AG04449 (cell line): Measurements from ENCODE around the gene SORBS1.

Experiments
- CTCF ChIA-PET: fragments of 350-600 bp; formaldehyde crosslinking; extraction: SDS; loops from one replicate; lab custom pipeline; 2021; ENCODE audit warnings: antibody characterized with exemption; lab: Yijun Ruan, JAX
- POLR2A ChIA-PET: fragments of 400-600, 350-600 bp; formaldehyde crosslinking; extraction: SDS; loops from one replicate; lab custom pipeline; 2020; ENCODE audit warnings: antibody characterized with exemption, inconsistent platforms; lab: Yijun Ruan, JAX
- DNase-seq: peaks from one replicate; pipeline ENCODE4 v3.0.0-alpha.2; 2010; ENCODE audit warnings: low read depth, low spot score
- H3K4me3 ChIP-seq: 2 replicates; pipeline ENCODE4 v1.5.1; 2011; ENCODE audit warnings: low read depth, mild to moderate bottlenecking, control low read depth, low read length
- TF ChIP-seq, protein P1 (sequence below): IDR thresholded peaks from one replicate; pipeline ENCODE4 v1.5.1; 2011; ENCODE audit warnings: mild to moderate bottlenecking, moderate library complexity, low read length, control low read depth, inconsistent platforms; ENCODE audit not compliant: insufficient read depth; ENCODE audit errors: missing control alignments

The SORBS1 gene

DNA sequence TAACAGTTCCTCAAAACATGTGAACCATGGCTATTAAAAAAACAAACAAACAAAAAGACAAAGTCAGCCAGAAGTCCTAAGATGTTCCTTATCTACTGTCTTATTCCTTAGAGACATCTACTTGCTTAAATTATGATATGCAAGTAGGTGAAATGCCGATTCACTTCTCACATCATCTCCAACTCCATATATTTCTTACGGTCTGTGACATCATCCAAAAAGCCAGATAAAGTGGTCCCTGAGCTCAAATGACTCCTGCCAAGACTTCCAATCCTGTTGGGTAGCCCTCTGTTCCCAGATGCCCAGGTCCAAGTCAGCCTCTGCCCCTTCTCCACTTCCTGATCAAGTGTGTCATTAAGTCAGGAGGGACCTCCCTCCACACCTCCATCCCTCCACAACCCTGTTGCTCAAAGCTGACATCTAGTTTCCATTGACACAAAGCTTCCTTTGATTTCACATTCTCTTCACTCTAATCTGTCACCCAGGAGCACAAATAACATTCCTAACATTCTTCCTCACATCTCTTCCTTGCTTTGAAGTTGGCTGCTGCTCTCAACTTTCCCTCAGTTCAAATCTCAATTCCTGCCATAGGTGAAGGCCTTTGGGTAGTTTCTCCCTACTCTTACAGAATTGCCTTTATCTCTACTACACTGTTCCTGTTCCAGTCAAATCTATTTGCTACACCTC lies 214.3 kb downstream of the SORBS1 start:
- ChIA-PET CTCF (interaction anchor here (0.9 to 11.7 kb wide), 3 partner anchors 15 to 163 kb away, joined by 3 to 118 read pairs (median 19); no protein-coding TSS in a partner anchor), POLR2A (no interaction called here)
- no peak for DNase-seq
- TF ChIP-seq, protein P1, sequence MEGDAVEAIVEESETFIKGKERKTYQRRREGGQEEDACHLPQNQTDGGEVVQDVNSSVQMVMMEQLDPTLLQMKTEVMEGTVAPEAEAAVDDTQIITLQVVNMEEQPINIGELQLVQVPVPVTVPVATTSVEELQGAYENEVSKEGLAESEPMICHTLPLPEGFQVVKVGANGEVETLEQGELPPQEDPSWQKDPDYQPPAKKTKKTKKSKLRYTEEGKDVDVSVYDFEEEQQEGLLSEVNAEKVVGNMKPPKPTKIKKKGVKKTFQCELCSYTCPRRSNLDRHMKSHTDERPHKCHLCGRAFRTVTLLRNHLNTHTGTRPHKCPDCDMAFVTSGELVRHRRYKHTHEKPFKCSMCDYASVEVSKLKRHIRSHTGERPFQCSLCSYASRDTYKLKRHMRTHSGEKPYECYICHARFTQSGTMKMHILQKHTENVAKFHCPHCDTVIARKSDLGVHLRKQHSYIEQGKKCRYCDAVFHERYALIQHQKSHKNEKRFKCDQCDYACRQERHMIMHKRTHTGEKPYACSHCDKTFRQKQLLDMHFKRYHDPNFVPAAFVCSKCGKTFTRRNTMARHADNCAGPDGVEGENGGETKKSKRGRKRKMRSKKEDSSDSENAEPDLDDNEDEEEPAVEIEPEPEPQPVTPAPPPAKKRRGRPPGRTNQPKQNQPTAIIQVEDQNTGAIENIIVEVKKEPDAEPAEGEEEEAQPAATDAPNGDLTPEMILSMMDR = no peak
- H3K4me3 ChIP-seq = no peak overlapping the region

DNA sequence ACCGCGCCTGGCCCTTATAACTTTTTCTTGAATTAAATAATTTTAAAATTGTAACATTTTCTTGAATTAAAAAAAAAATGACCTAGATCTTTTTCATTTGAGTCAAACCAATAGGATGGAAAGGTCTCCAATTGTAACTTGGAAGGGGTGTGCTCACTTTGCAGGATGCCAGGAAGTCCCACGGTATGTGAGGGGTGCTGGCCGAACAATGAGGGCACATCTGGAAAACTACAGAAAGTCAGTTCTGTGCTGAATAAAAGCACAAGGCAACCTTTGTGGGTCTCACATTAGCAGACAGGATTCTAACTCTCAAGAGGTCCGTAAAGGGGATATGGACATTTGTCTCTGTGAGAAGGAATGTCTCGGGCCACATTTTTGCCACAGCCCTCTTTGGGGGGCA lies 217.6 kb downstream of the SORBS1 start:
- DNase-seq = no peak
- ChIA-PET CTCF (interaction anchor here (4.3 kb wide), 1 partner anchor 97 kb away, joined by 19 read pairs; no protein-coding TSS in a partner anchor), POLR2A (no interaction called here)
- H3K4me3 ChIP-seq = no peak overlapping the region
- TF ChIP-seq, protein P1 = no peak

DNA sequence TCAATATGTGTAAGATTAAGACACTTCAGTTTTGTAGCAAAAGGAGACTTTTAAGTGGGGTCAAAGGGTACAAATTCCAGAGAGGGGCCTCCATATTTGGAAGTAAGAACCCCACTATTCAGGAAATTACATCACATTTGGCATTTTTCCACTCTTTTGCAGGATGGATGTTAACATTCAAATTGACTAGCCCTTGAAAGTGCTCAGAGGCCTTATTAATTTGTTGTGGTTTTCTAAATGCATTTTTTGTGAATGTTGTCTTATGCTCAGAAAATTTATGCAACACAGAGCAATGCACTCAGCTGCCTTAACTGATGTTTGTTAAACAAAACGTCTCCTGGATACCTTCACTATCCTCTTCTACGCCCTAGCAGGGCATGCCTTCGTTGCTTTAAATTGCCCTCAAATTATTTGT lies 219.4 kb downstream of the SORBS1 start:
- H3K4me3 ChIP-seq = no peak overlapping the region
- peak; percentile 24 for DNase-seq
- CTCF ChIA-PET = interaction anchor here (1.3 to 2.7 kb wide), 7 partner anchors 9 to 158 kb away, joined by 3 to 17 read pairs (median 4); no protein-coding TSS in a partner anchor
- POLR2A ChIA-PET = no interaction called here
- TF ChIP-seq, protein P1 = no peak

DNA sequence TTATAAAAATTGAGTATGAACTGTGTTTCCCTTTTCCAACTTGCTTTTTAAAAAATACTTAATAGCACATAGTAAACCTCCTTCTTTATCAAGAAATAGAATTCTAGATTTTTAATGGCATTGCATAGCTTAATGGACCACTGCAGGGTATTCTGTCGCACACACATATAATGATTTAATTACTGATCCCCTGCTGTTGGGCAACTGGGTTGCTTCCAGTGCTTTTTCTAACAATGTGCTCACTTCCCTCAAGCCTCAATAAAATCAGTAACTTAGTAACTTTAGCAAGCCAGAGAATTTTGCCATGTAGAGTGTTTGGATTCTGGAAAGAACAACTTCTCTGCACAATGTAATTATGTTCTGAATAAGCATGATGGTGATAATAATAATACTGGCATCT lies 221.3 kb downstream of the SORBS1 start:
- ChIA-PET CTCF (interaction anchor here (1.5 to 2.7 kb wide), 4 partner anchors 12 to 93 kb away, joined by 3 to 17 read pairs (median 4); no protein-coding TSS in a partner anchor), POLR2A (no interaction called here)
- TF ChIP-seq, protein P1 = no peak
- no peak overlapping the region for H3K4me3 ChIP-seq
- no peak for DNase-seq

DNA sequence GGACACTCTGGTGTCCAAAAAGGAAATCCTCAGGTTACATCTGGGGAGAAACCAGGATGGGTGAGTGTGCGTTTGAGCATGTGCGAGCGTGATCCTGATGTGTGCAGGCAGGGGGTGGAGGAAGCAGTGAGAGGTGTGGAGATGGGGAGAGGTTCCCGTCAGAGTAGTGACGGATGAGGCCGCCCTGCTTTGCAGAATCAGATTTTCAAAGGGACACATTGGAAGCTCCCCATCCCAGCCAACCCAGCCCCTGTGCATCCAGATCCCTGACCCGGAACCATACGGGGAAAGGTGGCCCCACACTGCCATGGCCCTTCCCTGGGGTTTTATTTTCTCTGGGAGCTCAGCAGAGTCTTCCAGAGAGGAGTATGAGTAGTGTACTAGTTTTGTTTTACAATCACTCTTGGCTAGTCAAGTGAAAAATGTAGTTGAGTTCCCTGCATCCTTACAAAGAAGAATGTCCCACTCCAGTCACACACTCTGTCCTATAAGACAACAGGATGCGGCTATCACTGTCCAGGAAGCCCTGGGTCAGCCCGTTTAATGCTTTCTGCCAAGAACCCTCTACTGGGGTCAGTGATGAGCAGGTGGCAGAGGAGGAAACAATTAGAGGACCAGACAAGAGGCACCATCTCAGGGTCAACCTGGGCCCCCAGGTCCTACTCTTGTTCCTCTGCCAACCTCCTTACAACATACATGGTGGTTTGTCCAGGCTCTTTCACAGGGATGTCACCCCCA lies 223.6 kb downstream of the SORBS1 start:
- TF ChIP-seq, protein P1 = no peak
- CTCF ChIA-PET = no interaction called here
- no peak for DNase-seq

GRCh38 chr10:95336702-95337101 lies 224.5 kb downstream of the SORBS1 start:
- CTCF ChIA-PET = interaction anchor here (0.8 to 1.3 kb wide), 2 partner anchors 23 to 90 kb away, joined by 3 to 6 read pairs; no protein-coding TSS in a partner anchor

More for the DNA sequence above, 223.6 kb downstream of the SORBS1 start:
- no peak overlapping the region for H3K4me3 ChIP-seq
- POLR2A ChIA-PET = no interaction called here

More at GRCh38 chr10:95336702-95337101, 224.5 kb downstream of the SORBS1 start:
- H3K4me3 ChIP-seq = no peak overlapping the region
- POLR2A ChIA-PET = no interaction called here
- TF ChIP-seq, protein P1 = no peak
- no peak for DNase-seq
